GM19395 (cell line): Measurements from ENCODE around the gene HES4.

Experiments
- ATAC-seq: cut with Tn5 transposase; IDR thresholded peaks from one replicate; pipeline ENCODE4 v1.9.1; 2021; ENCODE audit warnings: mild to moderate bottlenecking, moderate library complexity; ENCODE audit not compliant: unreplicated experiment

The HES4 gene

DNA sequence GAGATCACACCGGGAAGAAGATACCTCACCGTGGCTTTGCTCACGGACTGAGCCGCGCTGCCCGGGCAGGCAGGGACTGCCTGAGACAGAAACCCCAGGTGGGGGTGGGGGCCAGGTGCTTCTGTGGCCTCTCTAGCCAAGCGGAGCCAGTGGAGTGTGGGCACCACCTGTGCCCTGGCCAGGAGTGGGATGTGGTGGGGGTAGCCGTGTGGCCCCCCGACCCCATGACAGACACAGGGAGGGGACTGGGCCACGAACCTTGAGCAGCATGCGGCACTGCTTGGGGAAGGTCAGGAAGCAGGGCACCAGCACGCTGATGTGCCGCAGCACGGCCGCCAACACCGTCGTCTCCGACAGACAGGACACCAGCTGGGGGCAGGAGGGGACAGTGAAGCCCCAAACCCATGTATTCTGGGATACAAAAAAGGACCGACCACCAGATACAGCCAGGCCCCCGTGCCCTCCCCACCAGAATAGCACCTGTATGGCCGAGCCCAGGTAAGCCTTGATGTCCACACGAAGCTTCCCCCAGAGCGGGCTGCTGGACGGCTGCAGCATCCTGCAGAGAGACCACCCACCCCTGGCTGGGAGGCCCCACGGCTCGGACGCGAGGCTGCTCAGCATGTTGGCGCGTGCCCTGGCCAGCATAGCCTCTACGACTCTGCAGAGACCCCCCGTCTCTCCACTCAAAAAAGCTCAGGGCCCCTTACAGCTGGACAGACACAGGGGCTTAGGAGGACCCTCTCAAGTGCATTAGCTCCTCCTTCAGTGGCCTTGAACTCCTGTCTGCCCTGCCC, 46.2 kb downstream of the HES4 start:
- ATAC-seq, result no peak

DNA sequence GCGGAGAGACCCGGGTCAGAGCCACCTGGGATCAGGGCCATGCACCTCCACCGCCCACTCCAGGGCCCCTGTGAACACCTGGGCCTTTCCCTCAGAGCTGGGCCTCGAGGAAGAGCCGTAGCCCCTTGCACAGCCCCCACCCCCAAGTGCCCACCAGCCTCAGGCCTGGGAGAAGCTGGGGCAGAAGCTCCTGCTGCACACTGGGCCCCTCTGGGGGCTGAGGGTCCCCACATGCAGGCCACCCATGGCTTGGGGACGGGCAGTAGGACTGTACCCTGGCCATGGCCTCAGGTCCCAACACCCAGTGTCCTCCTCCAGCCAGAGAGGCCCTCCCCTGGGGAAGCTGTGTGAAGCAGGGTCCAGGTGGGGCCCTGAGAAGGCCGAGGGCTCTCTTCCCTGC, 47.3 kb downstream of the HES4 start:
- no peak for ATAC-seq

- ATAC-seq, result no peak
Measured at GRCh38 chr1:952201-952600, 47.7 kb downstream of the HES4 start.

DNA sequence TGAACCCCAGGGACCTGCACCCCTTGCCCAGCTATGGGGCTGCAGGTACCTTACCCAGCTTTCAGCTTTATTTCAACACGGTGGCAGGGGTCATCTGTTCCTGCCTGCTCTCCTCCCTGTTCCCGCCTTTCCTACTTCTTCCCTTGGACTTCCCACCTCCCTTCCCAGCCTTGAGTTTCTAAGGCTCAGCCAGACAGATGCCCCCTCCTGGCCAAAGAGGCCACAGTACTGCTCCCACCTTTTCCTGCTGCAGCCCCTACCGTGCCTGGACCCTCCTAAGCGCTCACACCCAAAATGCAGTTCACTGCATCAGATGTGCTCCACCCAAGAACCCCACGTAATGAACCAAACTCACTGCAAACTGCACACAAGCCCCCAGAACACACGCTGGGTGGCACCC, 48.5 kb downstream of the HES4 start:
- no peak for ATAC-seq

- no peak for ATAC-seq
Measured at GRCh38 chr1:950881-951280, 49.0 kb downstream of the HES4 start.

- no peak for ATAC-seq
Measured at GRCh38 chr1:950268-950667, 49.6 kb downstream of the HES4 start.
